IMR-90 (cell line): ENCODE results near the gene XPNPEP2.

Source experiments
- CTCF ChIP-seq: conservative IDR thresholded peaks from 2 replicates; pipeline ENCODE4 v1.5.1; 2012; ENCODE audit warnings: mild to moderate bottlenecking, low read depth, low read length, improper control_type of control experiment
- POLR2A ChIP-seq: IDR thresholded peaks from 2 replicates; pipeline ENCODE4 v1.6.1; 2012; ENCODE audit warnings: mild to moderate bottlenecking, low read depth, low read length
- RAD21 ChIP-seq: IDR thresholded peaks from 2 replicates; pipeline ENCODE4 v1.6.1; 2012; ENCODE audit warnings: low read length, improper control_type of control experiment

- TF ChIP-seq POLR2A: no peak
- TF ChIP-seq RAD21: no peak
- TF ChIP-seq CTCF: no peak
Measured at GRCh38 chrX:129705988-129706387, 32.8 kb upstream of the XPNPEP2 start.
